HL-60 (cell line): ENCODE data around the gene GNB2.
A peak's percentile ranks its signal among the peaks of the same experiment; 100 is the strongest.

ENCODE experiments used
- DNase-seq, 2 experiments: peaks; one replicate each; pipeline ENCODE4 v3.0.0-alpha.2; 2010 to 2020; ENCODE audit warnings: low read depth in 1 of 2, low spot score in 1 of 2
- H3K27ac ChIP-seq: fragments of 250-450 bp; sonication (Bioruptor Pico); replicated peaks from 2 replicates; pipeline ENCODE4 v1.5.1; 2020; ENCODE audit warnings: mild to moderate bottlenecking, moderate library complexity
- H3K27me3 ChIP-seq: fragments of 250-450 bp; sonication (Bioruptor Pico); 2 replicates; pipeline ENCODE4 v1.5.1; 2021; ENCODE audit warnings: mild to moderate bottlenecking, moderate library complexity; ENCODE audit not compliant: insufficient read depth, poor library complexity, severe bottlenecking
- H3K4me3 ChIP-seq: replicated peaks from 2 replicates; pipeline ENCODE4 v1.5.1; 2011; ENCODE audit warnings: mild to moderate bottlenecking, control low read depth, low read length; ENCODE audit not compliant: insufficient read depth
- GABPA ChIP-seq: IDR thresholded peaks from 2 replicates; pipeline ENCODE4 v1.6.1; 2012; ENCODE audit warnings: low read depth
- POLR2AphosphoS5 ChIP-seq: IDR thresholded peaks from 2 replicates; pipeline ENCODE4 v1.6.1; 2012; ENCODE audit warnings: low read depth
- SPI1 ChIP-seq: IDR thresholded peaks from 2 replicates; pipeline ENCODE4 v1.6.1; 2012; ENCODE audit warnings: low read depth, mild to moderate bottlenecking, borderline replicate concordance
- TF ChIP-seq, protein P1 (sequence below): IDR thresholded peaks from 2 replicates; pipeline ENCODE4 v1.6.1; 2012; ENCODE audit warnings: low read depth; ENCODE audit not compliant: insufficient replicate concordance
- TF ChIP-seq, protein P2 (sequence below): IDR thresholded peaks from one replicate; pipeline ENCODE4 v1.5.1; 2011; ENCODE audit warnings: low read length, control low read depth, inconsistent platforms; ENCODE audit not compliant: insufficient read depth

GNB2 gene

DNA sequence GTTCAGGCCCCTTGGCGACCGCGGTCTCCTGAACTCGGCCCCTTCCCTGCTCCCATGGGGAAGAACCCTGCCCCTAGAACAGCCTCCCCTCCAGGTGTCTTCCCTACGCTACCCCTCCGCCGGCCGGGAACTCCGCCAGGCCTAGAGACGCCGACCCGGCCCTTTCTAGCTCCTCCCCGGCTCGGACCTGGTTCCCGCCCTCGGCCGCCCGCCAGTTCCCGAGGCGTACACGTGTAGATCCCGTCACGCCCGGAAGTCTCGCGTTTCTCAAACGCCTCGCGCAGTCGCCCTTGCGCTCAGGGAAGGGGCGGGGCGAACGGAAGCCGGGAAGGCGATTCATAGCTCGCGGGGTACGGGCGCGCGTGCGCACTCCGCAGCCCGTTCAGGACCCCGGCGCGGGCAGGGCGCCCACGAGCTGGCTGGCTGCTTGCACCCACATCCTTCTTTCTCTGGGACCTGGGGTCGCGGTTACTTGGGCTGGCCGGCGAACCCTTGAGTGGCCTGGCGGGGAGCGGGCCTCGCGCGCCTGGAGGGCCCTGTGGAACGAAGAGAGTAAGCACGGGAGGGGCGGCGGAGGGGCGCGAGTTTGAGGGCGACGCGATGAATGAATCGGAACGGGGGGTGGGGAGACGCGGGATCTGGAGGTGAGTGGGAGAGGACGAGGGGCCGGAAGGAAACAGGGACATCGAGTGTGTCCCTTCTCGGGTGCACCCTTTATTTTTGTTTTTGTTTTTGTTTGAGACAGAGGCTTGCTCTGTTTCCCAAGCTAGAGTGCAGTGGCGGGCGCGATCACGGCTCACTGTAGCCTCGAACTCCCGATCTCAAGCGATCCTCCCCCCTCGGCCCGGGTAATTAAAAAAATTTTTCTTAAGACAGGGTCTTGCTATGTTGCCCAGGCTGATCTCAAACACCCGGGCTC lies 32.5 kb downstream of the GNB2 start, which contains the start of gene POP7:
POP7 (plus strand) TSS at position 369 of the 919 bp plus-strand sequence. CDS start 710 bp downstream, outside the sequence.
- no peaks in the 10 kb centered on the region for H3K27me3 ChIP-seq
- DNase-seq = peak; percentile 96 to 98

DNA sequence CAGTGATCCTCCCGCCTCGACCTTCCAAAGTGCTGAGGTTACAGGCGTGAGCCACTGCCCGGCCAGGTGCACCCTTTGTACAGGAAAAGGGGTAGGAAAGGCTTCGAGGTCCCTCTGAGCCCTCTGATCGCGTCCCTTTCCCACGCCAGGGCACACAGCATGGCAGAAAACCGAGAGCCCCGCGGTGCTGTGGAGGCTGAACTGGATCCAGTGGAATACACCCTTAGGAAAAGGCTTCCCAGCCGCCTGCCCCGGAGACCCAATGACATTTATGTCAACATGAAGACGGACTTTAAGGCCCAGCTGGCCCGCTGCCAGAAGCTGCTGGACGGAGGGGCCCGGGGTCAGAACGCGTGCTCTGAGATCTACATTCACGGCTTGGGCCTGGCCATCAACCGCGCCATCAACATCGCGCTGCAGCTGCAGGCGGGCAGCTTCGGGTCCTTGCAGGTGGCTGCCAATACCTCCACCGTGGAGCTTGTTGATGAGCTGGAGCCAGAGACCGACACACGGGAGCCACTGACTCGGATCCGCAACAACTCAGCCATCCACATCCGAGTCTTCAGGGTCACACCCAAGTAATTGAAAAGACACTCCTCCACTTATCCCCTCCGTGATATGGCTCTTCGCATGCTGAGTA lies 33.3 kb downstream of the GNB2 start:
- H3K27ac ChIP-seq = peak overlapping the region; percentile 89
- H3K27me3 ChIP-seq = no peaks in the 10 kb centered on the region
- peak overlapping the region; percentile 83 for H3K4me3 ChIP-seq
- TF ChIP-seq SPI1 = no peak
- no peak for TF ChIP-seq GABPA
- TF ChIP-seq POLR2AphosphoS5 = no peak; the same call in 1 of the 2 replicates
- TF ChIP-seq, protein P1, sequence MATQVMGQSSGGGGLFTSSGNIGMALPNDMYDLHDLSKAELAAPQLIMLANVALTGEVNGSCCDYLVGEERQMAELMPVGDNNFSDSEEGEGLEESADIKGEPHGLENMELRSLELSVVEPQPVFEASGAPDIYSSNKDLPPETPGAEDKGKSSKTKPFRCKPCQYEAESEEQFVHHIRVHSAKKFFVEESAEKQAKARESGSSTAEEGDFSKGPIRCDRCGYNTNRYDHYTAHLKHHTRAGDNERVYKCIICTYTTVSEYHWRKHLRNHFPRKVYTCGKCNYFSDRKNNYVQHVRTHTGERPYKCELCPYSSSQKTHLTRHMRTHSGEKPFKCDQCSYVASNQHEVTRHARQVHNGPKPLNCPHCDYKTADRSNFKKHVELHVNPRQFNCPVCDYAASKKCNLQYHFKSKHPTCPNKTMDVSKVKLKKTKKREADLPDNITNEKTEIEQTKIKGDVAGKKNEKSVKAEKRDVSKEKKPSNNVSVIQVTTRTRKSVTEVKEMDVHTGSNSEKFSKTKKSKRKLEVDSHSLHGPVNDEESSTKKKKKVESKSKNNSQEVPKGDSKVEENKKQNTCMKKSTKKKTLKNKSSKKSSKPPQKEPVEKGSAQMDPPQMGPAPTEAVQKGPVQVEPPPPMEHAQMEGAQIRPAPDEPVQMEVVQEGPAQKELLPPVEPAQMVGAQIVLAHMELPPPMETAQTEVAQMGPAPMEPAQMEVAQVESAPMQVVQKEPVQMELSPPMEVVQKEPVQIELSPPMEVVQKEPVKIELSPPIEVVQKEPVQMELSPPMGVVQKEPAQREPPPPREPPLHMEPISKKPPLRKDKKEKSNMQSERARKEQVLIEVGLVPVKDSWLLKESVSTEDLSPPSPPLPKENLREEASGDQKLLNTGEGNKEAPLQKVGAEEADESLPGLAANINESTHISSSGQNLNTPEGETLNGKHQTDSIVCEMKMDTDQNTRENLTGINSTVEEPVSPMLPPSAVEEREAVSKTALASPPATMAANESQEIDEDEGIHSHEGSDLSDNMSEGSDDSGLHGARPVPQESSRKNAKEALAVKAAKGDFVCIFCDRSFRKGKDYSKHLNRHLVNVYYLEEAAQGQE = no peak
- TF ChIP-seq, protein P2, sequence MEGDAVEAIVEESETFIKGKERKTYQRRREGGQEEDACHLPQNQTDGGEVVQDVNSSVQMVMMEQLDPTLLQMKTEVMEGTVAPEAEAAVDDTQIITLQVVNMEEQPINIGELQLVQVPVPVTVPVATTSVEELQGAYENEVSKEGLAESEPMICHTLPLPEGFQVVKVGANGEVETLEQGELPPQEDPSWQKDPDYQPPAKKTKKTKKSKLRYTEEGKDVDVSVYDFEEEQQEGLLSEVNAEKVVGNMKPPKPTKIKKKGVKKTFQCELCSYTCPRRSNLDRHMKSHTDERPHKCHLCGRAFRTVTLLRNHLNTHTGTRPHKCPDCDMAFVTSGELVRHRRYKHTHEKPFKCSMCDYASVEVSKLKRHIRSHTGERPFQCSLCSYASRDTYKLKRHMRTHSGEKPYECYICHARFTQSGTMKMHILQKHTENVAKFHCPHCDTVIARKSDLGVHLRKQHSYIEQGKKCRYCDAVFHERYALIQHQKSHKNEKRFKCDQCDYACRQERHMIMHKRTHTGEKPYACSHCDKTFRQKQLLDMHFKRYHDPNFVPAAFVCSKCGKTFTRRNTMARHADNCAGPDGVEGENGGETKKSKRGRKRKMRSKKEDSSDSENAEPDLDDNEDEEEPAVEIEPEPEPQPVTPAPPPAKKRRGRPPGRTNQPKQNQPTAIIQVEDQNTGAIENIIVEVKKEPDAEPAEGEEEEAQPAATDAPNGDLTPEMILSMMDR = no peak
- no peak for DNase-seq

More for the DNA sequence above, 32.5 kb downstream of the GNB2 start, which contains the start of gene POP7:
- TF ChIP-seq GABPA (no peak), POLR2AphosphoS5 (peak; percentile 79; the same call in 1 of the 2 replicates), SPI1 (no peak; the same call in 1 of the 2 replicates)
- TF ChIP-seq, protein P2 = no peak
- TF ChIP-seq, protein P1 = peak; percentile 49
- H3K4me3 ChIP-seq = peak within 1 kb of the TSS; percentile 83
- peak within 1 kb of the TSS; percentile 89 for H3K27ac ChIP-seq

DNA sequence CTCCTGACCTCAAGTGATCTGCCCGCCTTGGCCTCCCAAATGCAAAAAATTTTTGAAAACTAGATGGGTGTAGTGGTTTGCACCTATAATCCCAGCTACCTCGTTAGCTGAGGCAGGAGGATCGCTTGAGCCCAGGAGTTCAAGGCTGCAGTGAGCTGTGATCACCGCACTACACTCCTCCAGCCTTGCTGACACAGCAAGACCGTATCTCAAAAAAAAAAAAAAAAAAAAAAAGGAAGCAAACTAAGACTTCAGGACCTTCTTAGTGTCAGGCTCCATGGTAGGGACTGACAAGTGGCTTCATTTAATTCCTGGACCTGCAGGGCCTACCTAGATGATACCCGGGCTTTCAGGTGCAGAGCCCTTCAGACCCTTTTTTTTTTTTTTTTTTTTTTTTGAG lies 34.9 kb downstream of the GNB2 start:
- H3K27ac ChIP-seq = no peak overlapping the region
- no peak overlapping the region for H3K4me3 ChIP-seq
- no peak for DNase-seq
- H3K27me3 ChIP-seq = no peaks in the 10 kb centered on the region
- TF ChIP-seq POLR2AphosphoS5 = no peak
- TF ChIP-seq GABPA = no peak
- TF ChIP-seq, protein P1 = no peak
- TF ChIP-seq, protein P2 = no peak
- no peak for TF ChIP-seq SPI1
